HCT116 (cell line): ENCODE measurements around the gene RAP1A. TPM values are rescaled to one million over a fixed set of nuclear protein-coding genes. Genes with fewer than 3 reads are reported as not detected.

Experiments used
- ATAC-seq: fragments of 200-7000 bp; cut with Tn5 transposase; 2 replicates; pipeline ENCODE4 v1.9.1; 2020; ENCODE audit warnings: mild to moderate bottlenecking, moderate library complexity
- BruUV-seq: library from RNA; stranded (reverse); fragments of 400-500 nt; replicated peaks from 2 replicates; lab custom pipeline; 2021; lab: Mats Ljungman, UMichigan
- CTCF ChIA-PET: fragments of 300-600 bp; sonication (Branson Sonifier 250); formaldehyde crosslinking; loops from one replicate; lab custom pipeline; 2021; ENCODE audit warnings: antibody characterized with exemption; lab: Charles Lee
- POLR2A ChIA-PET: fragments of 300-600, 350-600 bp; sonication (Branson Sonifier 250); formaldehyde crosslinking; loops from one replicate; lab custom pipeline; 2021; ENCODE audit warnings: antibody characterized with exemption; lab: Charles Lee
- RAD21 ChIA-PET, 2 experiments: fragments of 300-600 bp; sonication (Branson Sonifier 250); formaldehyde crosslinking; loops; one replicate each; lab custom pipeline; 2023; ENCODE audit warnings: low total read pairs in 2 of 2; ENCODE audit not compliant: uncharacterized antibody in 2 of 2, unreplicated experiment in 2 of 2, low non-redundant PET in 1 of 2; lab: Charles Lee
- DNase-seq: peaks from one replicate; pipeline ENCODE4 v3.0.0-alpha.2; 2010; ENCODE audit warnings: low read depth, low spot score
- H2AFZ ChIP-seq: fragments of 200-600 bp; shearing (Covaris generic), sonication (generic); 2 replicates; pipeline ENCODE4 v1.6.1; 2017; ENCODE audit warnings: low read depth, mixed run types, mixed read lengths, antibody characterized with exemption, low read length; ENCODE audit not compliant: poor library complexity, severe bottlenecking
- H3K27ac ChIP-seq: 2 replicates; pipeline ENCODE4 v1.5.1; 2012; ENCODE audit warnings: low read depth, low read length
- H3K27me3 ChIP-seq: fragments of 200-600 bp; sonication (generic); 2 replicates; pipeline ENCODE4 v1.6.1; 2016; ENCODE audit warnings: mixed run types, low read length, mixed read lengths; ENCODE audit not compliant: insufficient read depth
- H3K36me3 ChIP-seq, 2 experiments: fragments of 200-500 bp in 1 of 2; fragments of 200-600 bp in 1 of 2; sonication (Bioruptor generic) in 1 of 2; sonication (generic) in 1 of 2; 2 replicates each; pipeline versions ENCODE4 v1.5.1 to v1.6.1; 2014 to 2016; ENCODE audit warnings: low read length in 2 of 2, inconsistent platforms in 1 of 2, mixed read lengths in 1 of 2, mixed run types in 1 of 2; ENCODE audit not compliant: insufficient read depth in 2 of 2, control insufficient read depth in 1 of 2
- H3K4me1 ChIP-seq, 2 experiments: fragments of 200-600 bp in 1 of 2; sonication (generic) in 1 of 2; 2 replicates each; pipeline versions ENCODE4 v1.5.1 to v1.6.1; 2012 to 2017; ENCODE audit warnings: low read length in 2 of 2, inconsistent platforms in 1 of 2, mild to moderate bottlenecking in 1 of 2, mixed read lengths in 1 of 2, mixed run types in 1 of 2, moderate library complexity in 1 of 2; ENCODE audit not compliant: insufficient read depth in 2 of 2, control insufficient read depth in 1 of 2
- H3K4me2 ChIP-seq: fragments of 200-600 bp; sonication (generic); 2 replicates; pipeline ENCODE4 v1.6.1; 2017; ENCODE audit warnings: mixed run types, low read length, mixed read lengths
- H3K4me3 ChIP-seq, 2 experiments: fragments of 200-600 bp in 1 of 2; sonication (generic) in 1 of 2; replicated peaks in 1 of 2; 2 replicates each; pipeline ENCODE4 v1.5.1; 2011 to 2016; ENCODE audit warnings: low read length in 2 of 2, control low read depth in 1 of 2, low read depth in 1 of 2, mild to moderate bottlenecking in 1 of 2, mixed read lengths in 1 of 2, mixed run types in 1 of 2
- H3K79me2 ChIP-seq: fragments of 200-600 bp; sonication (generic); 2 replicates; pipeline ENCODE4 v1.6.1; 2017; ENCODE audit warnings: mild to moderate bottlenecking, mixed run types, low read length, moderate library complexity, mixed read lengths; ENCODE audit not compliant: insufficient read depth
- H3K9ac ChIP-seq: fragments of 200-600 bp; sonication (generic); 2 replicates; pipeline ENCODE4 v1.6.1; 2016; ENCODE audit warnings: low read length, mixed read lengths
- H3K9me2 ChIP-seq: fragments of 200-600 bp; sonication (generic), shearing (Covaris generic); 2 replicates; pipeline ENCODE4 v1.6.1; 2017; ENCODE audit warnings: mixed run types, mild to moderate bottlenecking, moderate library complexity; ENCODE audit not compliant: insufficient read depth
- H3K9me3 ChIP-seq, 2 experiments: fragments of 200-500 bp in 1 of 2; fragments of 200-600 bp in 1 of 2; sonication (Bioruptor generic) in 1 of 2; sonication (generic) in 1 of 2; 2 replicates each; pipeline ENCODE4 v1.6.1; 2014 to 2017; ENCODE audit warnings: low read length in 2 of 2, mixed read lengths in 2 of 2, inconsistent platforms in 1 of 2, low read depth in 1 of 2, mild to moderate bottlenecking in 1 of 2, mixed run types in 1 of 2, moderate library complexity in 1 of 2; ENCODE audit not compliant: control insufficient read depth in 1 of 2, insufficient read depth in 1 of 2
- H4K20me1 ChIP-seq: fragments of 200-600 bp; sonication (generic), shearing (Covaris generic); 2 replicates; pipeline ENCODE4 v1.6.1; 2017; ENCODE audit warnings: mixed run types, mild to moderate bottlenecking, moderate library complexity; ENCODE audit not compliant: insufficient read depth
- CBX3 ChIP-seq: IDR thresholded peaks from 2 replicates; pipeline ENCODE4 v1.6.1; 2012; ENCODE audit warnings: low read depth
- FOSL1 ChIP-seq: IDR thresholded peaks from 2 replicates; pipeline ENCODE4 v1.6.1; 2012; ENCODE audit warnings: low read depth
- RAD21 ChIP-seq: IDR thresholded peaks from 2 replicates; pipeline ENCODE4 v1.6.1; 2012; ENCODE audit warnings: low read depth, mild to moderate bottlenecking
- intact Hi-C: fragments of 100-400 bp; cut with micrococcal nuclease; formaldehyde crosslinking; loops from 2 replicates; pipeline ENCODE4 v1.10.0; 2022
- total RNA-seq: library from RNA; stranded (reverse); gene quantifications from one replicate; pipeline ENCODE4 v1.2.1, GENCODE V29; 2021; ENCODE audit not compliant: unreplicated experiment
- TF ChIP-seq, protein P1 (sequence below): IDR thresholded peaks from 2 replicates; pipeline ENCODE4 v1.6.1; 2012
- TF ChIP-seq, protein P2 (sequence below), 3 experiments: fragments of 200-600 bp in 1 of 3; sonication (generic) in 1 of 3; IDR thresholded peaks in 2 of 3; conservative IDR thresholded peaks in 1 of 3; 2 replicates each; pipeline ENCODE4 v1.5.1; 2012 to 2017; ENCODE audit warnings: low read depth in 2 of 3, low read length in 2 of 3, antibody characterized with exemption in 1 of 3, borderline replicate concordance in 1 of 3, control low read depth in 1 of 3, mild to moderate bottlenecking in 1 of 3, mixed read lengths in 1 of 3, mixed run types in 1 of 3, moderate library complexity in 1 of 3; ENCODE audit not compliant: insufficient read depth in 1 of 3

RAP1A gene
- total RNA-seq, 1 experiment from 2014 or later = 46.2 TPM

DNA sequence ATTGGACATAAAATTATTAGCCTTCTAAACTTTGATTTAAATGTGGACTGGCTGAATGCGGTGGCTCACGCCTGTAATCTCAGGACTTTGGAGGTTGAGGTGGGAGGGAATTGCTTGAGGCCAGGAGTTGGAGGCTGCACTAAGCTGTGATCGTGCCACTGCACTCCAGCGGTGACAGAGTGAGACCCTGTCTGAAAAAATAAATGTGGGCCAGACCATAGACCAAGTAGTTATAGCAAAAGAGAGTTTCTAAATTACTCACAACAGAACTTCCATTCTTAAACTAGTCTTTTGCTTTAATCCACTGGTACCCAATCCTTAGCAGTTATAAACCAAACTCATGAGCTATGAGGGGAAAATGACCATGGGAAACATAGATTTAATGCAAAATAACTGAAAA lies 35.2 kb downstream of the RAP1A start:
- Histone ChIP-seq H3K36me3 (no peaks in the 10 kb centered on the region), H3K4me1 (no peaks in the 10 kb centered on the region), H4K20me1 (peaks cover 6% of the 10 kb centered on the region), H3K4me2 (no peak overlapping the region), H3K9me2 (no peaks in the 10 kb centered on the region), H3K9me3 (no peaks in the 10 kb centered on the region), H3K4me3 (no peak overlapping the region), H3K27me3 (no peaks in the 10 kb centered on the region), H2AFZ (no peak overlapping the region), H3K9ac (no peak overlapping the region), H3K27ac (no peak overlapping the region), H3K79me2 (peaks cover 39% of the 10 kb centered on the region)
- no peak for DNase-seq
- CTCF ChIA-PET = interaction anchor here (1.8 kb wide), 1 partner anchor 147 kb away, joined by 16 read pairs; no protein-coding TSS in a partner anchor
- POLR2A ChIA-PET = interaction anchor here (1.0 kb wide), 1 partner anchor 146 kb away, joined by 3 read pairs; no protein-coding TSS in a partner anchor
- RAD21 ChIA-PET = no interaction called here
- TF ChIP-seq CBX3 (no peak), RAD21 (no peak)
- TF ChIP-seq, protein P1, sequence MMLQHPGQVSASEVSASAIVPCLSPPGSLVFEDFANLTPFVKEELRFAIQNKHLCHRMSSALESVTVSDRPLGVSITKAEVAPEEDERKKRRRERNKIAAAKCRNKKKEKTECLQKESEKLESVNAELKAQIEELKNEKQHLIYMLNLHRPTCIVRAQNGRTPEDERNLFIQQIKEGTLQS = no peak
- BruUV-seq = no TSS peak
- ATAC-seq = no peak
- intact Hi-C loops = loop anchor here (5.0 to 10.0 kb wide), 2 partner anchors 310 to 433 kb away; no protein-coding TSS in a partner anchor

DNA sequence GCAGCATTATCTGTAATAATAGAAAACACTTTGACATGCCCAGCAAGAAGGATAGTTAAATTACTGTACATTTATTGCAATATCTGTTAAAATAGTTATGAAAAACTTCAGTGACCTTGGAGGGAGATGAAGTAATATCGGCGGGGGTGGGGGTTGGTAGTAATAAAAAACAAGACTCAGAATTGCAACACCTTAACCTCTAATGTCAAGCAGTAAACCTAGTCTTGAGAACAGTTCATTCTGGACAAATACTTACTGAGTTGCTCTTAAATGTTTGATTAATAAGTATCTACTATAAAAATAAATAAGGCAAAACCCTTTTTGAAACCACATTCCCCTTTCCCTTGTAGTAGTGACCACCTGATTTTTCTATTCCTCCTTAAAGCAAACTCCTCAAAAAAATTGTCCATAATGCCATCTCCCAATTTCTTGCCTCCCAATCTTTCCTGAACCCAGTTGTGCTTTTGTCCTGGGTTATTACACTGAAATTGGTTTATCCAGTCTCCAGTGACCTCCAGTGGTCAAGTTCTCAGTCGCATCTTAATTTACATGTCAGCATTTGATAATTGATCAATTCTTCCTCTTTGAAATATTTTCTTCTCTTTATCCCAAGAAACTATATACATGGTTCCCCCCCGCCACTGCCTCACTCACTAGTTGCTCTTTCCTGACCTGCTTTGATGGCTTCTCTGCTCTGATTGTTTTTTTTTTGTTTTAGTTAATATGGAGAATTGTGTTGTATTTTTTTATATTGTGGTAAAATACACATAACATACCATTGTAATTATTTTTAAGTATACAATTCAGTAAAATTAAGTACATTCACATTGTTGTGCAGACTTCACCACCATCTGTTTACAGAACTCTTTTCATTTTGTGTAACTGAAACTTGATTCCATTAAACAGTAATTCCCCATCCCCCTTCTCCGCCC lies 36.8 kb downstream of the RAP1A start:
- POLR2A ChIA-PET = no interaction called here
- H3K79me2 ChIP-seq = peaks cover 45% of the 10 kb centered on the region
- H3K27me3 ChIP-seq = no peaks in the 10 kb centered on the region
- no peaks in the 10 kb centered on the region for H3K36me3 ChIP-seq
- H3K4me3 ChIP-seq = no peak overlapping the region
- H3K4me2 ChIP-seq = no peak overlapping the region
- H2AFZ ChIP-seq = no peak overlapping the region
- intact Hi-C loops = loop anchor here (1.0 to 10.0 kb wide), 5 partner anchors 112 to 434 kb away; no protein-coding TSS in a partner anchor
- peak; percentile 62; the same call in 1 of the 2 replicates for ATAC-seq
- no peaks in the 10 kb centered on the region for H3K9me2 ChIP-seq
- BruUV-seq = no TSS peak
- CTCF ChIA-PET = interaction anchor here (1.8 kb wide), 1 partner anchor 148 kb away, joined by 16 read pairs; no protein-coding TSS in a partner anchor
- no peaks in the 10 kb centered on the region for H3K4me1 ChIP-seq
- RAD21 ChIA-PET = no interaction called here
- peaks cover 6% of the 10 kb centered on the region for H4K20me1 ChIP-seq
- peak; percentile 57 for DNase-seq
- no peak overlapping the region for H3K27ac ChIP-seq
- TF ChIP-seq, protein P2, sequence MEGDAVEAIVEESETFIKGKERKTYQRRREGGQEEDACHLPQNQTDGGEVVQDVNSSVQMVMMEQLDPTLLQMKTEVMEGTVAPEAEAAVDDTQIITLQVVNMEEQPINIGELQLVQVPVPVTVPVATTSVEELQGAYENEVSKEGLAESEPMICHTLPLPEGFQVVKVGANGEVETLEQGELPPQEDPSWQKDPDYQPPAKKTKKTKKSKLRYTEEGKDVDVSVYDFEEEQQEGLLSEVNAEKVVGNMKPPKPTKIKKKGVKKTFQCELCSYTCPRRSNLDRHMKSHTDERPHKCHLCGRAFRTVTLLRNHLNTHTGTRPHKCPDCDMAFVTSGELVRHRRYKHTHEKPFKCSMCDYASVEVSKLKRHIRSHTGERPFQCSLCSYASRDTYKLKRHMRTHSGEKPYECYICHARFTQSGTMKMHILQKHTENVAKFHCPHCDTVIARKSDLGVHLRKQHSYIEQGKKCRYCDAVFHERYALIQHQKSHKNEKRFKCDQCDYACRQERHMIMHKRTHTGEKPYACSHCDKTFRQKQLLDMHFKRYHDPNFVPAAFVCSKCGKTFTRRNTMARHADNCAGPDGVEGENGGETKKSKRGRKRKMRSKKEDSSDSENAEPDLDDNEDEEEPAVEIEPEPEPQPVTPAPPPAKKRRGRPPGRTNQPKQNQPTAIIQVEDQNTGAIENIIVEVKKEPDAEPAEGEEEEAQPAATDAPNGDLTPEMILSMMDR (IDR thresholded peaks at IDR 0.05 in 2 of 3, conservative IDR thresholded peaks at IDR 0.05 in 1 of 3; ENCODE audit: borderline replicate concordance in 1 of 3, insufficient read depth in 1 of 3, low read depth in 2 of 3, low read length in 2 of 3) = peak; percentile 48 to 75 (median 69)
- TF ChIP-seq RAD21 = peak; percentile 84
- TF ChIP-seq FOSL1 = no peak
- TF ChIP-seq, all 23 proteins: peak for 2
- no peak overlapping the region for H3K9ac ChIP-seq
- H3K9me3 ChIP-seq = no peaks in the 10 kb centered on the region
